Cerebellar nuclear complex (tissue), 1 donor: ENCODE results near the gene LHCGR.

Experiments used
- DNase-seq, 2 experiments: peaks; one replicate each; lab custom pipeline; 2025; lab: John Stamatoyannopoulos, UW

LHCGR gene

DNA sequence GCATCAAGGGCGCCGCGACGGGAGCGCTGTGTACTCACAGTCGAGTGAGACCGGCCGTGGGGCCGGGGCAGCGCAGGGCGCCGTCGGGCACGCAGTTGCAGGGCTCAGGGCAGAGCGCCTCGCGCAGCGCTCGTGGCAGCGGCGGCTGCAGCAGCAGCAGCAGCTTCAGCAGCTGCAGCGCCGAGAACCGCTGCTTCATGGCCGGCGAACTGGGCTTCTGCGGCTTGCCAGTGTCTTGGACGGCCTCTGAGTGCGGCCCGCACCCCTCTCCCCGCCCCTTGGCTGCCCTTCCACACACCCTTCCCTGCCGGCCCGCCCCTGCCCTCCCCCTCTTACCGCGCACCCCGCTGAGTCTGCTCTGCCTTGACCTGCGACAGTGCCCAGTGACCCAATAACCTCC lies at the start of gene LHCGR:
TSS of gene LHCGR (minus strand) at position 252 of the 400 bp plus-strand sequence. CDS start at position 199, 53 bp downstream.
- DNase-seq = no peak

DNA sequence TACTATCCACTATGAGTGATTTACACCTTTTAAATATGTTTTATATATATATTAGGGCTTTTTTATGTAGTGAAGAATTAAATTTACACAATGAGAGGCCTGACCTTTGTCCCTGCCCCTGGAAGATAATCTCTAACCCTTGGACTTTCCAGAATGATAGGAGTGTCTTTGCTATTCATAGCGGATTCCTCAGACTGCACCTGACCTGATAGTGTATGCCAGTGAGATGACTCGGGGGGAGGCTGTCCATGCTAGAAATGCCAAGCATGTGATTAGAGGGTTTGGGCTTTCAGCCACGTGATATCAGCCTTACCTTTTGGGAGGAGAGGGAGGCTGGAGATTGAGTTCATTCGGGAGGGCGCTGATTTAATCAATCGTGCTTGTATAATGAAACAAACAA lies 44.1 kb upstream of the LHCGR start:
- no peak for DNase-seq

DNA sequence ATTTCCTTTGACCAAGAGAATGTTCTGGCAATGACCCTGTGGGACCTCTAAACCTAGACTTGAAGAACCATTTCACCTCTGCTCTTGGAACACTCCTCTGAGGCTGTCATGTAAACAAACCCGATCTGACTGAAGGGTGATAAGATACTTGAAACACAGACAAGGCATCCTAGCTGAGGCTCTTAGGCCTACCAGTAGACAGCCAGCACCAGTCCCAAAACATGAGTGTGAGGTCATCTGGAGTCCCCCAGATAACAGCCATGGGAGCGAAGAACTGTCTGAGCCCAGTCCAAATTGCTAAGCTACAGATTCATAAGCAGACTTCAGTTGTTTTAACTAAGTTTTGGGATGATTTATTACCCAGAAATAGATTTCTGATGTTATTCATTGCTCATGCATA lies 39.5 kb upstream of the LHCGR start:
- no peak for DNase-seq

DNA sequence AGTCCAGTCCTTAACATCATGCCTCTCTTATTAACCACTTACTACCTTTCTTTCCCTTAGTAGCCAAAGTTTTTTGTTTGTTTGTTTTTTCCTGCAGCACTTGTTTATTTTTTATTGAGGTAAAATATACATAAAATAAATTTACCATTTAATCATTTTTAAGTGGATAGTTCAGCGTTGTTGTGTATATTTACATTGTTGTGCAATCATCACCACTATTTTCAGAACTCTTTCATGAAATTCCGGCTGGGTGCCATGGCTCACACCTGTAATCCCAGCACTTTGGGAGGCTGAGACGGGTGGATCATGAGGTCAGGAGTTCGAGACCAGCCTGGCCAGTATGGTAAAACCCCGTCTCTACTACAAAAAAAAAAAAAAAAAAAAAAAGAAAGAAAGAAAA lies 38.1 kb upstream of the LHCGR start:
- DNase-seq = no peak

DNA sequence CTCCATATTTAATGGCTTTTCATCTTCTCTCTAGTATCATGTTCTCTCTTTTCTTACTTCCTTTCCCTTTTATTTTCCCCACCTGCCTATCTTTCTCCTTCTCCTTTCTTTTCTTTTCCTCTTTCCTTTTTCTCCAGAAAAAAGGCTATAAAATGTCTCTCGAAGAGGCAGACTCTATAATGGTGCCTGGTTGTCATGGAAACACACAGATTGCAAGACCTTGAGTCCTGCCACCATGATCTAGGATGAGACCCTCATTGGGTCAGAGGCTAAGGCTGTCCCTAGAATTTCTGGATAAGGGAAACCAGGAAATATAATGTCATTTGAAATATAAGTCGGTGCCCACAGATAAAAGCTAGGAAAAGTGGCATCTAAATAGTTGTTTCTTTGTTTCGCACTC lies 36.5 kb upstream of the LHCGR start:
- no peak for DNase-seq

DNA sequence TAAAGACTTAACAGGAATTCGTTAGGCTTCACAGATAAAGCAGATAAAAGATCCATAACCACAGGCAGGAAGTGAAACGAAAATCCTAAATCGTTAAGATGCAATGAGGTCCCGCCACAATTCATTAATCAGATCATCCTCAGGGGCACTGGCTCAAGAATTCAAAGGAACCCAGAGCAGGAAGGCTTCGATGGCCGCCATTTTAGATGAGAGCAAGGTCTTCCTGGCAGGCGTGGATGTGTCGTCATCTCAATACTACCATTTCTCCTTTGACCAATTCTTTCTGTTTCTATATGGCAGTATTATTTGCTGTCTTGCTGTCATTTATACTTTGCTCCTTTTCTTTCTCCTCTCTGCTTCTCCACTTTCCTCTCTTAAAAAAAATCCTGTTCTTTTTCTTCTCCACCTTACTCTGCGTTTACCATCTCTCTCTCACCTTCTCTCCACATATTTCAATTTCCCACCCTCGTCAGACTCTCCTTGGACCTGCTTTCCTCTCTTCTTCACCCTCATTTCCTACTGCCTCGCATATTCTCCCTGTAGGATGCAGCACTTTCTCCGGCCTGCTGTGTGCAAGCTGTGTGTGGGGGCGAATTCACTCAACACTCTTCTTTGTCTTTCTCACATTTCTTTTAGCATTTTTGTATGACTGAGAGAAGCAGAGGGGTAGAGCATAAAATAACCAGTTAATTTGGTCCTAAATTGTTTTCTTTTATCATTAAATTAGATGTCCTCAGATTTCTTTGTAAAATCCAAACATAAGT lies 35.1 kb upstream of the LHCGR start:
- no peak for DNase-seq

DNA sequence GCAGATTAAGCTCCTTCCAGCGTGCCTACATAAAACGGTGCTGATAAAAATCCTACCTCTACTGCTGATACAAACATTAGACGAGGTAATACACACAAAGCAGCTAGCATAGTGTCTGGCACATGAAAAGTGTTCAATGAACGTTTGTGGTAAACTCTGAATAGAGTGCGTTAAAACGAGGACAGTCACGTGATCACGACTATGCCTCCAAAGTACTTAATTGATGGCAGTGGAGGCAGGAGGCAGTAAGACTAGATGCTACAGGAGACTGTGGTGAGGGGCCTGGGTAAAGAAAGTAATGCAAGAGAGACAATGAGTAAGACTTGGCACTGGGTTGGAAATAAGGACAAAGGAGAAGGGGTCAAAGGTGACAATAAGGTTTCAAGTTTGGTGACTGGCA lies 32.1 kb upstream of the LHCGR start:
- DNase-seq = no peak

DNA sequence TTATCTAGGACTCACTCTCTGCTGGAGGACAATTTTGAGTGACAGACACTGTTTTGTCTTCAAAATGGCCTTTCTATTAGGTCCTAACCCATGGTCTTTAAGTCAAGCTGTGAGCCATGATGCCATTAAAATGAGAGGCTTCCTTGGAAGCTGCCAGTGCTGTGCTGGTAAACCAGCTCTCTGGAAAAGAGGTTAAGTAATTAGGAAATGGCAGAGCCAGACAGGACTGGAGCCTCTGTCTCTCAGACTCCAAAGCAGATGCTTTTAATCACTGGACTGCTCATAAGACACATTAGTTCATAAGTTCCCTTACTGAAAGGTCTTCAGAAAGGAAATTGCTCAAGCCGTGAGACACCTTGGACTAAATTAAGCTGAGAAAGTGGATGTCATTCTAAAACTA lies 25.8 kb upstream of the LHCGR start:
- DNase-seq = no peak

DNA sequence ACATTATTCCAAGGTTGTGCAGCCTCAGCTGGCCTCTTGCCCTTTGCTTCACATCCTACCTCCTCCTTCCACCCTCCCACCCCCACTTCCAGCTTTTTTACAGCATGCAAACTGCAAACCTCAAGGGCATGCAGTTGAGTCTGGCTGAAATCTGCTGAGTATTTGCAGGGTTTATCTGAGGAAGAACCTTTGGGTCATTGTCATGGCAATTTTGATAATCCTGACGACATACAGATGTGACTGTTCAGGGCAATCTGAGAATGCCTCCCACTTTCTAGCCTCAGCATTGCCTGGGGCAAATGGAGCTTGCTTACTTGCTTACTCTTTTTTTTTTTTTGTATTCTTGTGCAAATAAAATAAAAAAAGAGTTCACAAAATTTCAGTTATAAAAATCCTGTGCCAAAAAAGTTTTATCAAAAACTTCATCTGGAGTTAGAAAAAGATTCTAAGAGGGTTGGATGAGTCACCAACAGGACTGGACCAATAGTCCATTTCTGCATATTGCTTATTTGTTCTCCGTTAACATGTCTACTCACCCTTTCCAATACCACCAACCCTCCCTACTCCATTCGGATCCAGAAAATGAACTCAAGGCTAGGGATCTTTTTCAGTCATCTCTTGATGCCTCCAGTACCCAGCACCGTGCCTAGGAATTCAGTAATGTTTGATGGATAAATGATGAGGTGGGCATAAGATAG lies 23.6 kb upstream of the LHCGR start:
- no peak for DNase-seq

DNA sequence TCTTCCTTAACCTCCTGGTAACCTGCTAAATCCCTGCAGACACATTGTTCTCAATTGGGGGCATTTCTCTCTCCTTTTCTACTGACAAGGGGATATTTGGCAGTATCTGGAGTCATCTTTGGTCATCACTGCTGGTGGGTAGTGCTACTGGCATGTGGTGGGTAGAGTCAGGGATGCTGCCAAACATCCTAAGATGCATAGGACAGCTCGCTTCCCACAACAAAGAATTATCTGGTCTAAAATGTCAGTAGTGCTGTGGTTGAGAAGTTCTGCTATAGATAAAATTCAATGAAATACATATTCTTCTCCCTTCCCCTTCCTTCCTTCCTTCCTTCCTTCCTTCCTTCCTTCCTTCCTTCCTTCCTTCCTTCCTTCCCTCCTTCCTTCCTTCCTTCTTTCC lies 18.7 kb upstream of the LHCGR start:
- no peak for DNase-seq

DNA sequence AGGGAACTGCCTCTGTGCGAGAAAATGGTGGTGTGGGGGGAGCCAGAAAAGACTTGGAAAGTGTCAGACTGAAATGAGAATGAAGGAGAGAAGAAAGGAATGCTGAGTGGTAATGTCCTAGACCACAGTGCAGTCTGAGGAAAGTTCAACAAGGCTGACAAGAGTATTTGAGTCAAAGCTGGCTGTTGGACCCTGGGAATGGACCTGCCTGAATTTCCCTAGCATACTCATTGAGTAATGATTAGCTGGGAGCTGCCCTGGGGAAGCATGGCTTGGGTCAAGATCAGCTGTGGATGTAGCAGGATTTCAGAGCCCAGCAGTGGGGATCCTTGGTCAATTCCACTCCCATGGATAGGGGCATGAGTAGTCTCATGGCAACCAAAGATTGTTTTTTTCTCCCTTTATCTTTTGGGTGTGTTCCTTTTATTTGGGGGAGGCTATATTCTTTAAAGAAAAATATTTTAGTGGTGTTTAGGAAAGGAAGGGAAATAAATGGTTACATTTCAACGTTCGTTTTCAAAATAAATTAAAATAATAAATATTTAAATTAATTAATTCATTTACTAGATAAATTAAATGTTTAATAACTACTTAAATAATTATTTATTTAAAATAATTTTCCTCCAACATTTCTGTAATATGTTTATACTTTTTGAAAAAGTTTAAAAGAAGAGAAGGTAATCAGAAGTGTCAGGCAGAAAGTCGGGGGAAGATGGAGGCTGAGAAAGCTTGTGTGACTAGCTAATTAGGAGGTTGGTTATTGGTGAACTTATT lies 15.9 kb upstream of the LHCGR start:
- no peak for DNase-seq

DNA sequence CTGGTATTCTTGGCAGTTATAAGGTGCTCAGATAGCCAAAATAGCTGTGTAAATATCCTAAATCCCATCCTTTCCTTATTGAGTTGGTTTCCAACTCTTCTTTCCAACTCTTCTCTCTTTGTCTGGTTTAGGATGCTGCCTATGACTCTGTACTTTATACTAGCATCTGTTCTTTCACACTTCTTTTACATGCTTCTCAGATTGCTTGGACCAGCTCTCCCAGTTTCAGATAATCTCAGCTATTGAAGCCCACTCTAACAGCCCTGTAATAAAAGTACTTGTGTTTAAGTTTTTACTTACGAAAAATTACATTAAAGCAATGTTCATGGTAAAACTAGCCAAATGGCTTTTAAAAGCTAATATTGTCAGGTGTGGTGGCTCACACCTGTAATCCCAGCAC lies 14.7 kb upstream of the LHCGR start:
- no peak for DNase-seq

DNA sequence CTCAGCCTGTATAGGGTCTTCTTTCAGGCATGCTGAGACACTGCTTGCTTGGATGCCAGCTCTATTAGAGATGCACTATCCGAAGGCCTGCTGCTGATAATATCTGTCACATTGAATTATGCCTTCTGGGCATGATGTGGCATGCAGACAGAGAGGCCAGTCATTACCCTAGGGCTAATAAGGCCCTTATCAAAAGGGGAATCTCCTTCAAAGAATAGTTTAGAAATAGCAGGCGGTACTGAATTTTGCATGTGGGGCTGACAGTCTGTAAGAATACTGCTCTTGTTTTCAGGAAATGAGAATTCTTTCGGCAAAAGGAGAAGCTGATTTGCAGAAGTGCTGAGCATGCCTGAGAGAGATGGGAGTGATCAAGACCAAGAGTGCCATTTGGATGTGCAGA lies 13.1 kb upstream of the LHCGR start:
- DNase-seq = no peak

DNA sequence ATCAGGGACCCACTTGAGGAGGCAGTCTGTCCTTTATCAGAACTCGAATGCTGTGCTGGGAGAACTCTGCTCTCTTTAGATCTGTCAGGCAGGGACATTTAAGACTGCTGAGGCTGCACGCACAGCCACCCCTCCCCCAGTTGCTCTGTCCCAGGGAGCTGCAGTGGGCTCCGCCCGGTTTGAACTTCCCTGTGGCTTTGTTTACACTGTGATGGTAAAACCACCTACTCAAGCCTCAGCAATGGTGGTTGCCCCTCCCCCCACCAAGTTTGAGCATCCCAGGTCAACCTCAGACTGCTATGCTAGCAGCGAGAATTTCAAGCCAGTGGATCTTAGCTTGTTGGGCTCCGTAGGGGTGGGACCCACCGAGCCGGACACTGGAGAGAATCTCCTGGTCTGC lies 11.8 kb upstream of the LHCGR start:
- DNase-seq = no peak

DNA sequence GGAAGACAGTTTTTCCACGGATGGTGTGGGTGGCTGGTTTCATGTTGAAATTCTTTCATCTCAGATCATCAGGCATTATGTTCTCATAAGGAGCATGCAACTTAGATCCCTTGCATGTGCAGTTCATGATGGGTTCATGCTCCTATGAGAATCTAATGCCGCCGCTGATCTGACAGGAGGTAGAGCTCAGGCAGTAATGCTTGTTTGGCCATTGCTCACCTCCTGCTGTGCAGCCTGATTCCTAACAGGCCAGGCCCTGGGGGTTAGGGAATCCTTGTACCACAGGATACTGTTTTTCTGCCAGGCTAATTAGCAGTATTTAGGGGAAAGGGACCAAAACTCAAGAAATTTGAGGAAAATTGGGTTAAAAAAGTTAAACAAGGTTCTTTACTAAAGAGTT lies 5.3 kb upstream of the LHCGR start:
- DNase-seq = no peak

DNA sequence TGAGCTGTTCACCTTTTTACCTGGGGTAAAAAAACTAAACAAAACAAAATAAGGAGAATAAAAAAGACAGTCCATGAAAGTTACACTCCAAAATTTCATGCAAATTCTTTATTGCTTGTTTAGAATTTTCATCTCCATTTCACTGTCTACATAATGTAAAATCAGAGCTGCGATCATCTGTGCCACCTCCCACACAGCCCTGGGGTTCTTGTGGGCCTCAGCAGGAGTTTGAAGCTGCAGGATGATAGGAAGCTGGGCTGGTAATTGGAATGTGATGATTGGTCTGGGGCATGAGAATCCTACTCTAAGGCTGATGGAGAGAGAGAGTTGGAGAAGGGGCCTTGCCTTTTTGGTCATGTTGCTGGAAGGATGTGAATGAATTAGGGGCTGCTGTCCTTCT lies 4.2 kb upstream of the LHCGR start:
- no peak for DNase-seq

DNA sequence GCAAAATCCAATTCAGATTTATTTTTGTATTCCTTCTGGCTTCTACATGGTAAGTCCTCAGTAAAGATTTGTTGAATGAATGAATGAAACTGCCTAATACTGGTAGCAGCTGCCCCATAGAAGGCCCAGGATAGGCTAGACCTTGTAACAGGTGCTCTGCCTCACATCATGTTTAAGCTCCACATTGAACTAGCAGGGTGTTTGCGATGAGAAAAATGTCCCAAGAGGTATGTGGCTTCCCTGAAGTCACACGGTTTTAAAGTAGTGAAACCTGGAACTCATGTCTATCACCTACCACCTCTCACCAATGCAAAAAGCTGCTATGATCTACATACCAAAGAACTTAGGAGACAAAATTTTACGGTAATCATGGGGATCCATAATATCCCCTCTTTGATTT lies 765 bp upstream of the LHCGR start:
- DNase-seq = no peak

DNA sequence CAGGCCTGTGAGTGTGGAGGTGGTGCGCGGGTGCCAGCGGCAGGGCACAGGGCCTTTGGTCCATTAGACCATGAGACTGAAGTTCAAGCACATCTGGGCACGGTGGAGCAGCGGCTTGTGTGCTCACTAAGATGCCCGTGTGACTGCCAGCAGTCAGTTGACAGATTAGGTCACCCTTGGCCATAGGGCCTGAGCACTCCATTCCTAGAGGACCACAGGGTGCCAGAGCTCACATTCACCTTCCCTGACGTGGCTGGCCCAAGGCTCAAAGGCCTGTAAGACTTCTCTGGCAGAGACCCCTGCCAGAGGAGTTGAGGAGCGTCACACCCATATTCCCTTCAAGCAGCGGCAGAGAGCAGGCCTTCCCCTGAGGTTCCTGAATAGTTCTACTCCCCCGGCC lies 650 bp downstream of the LHCGR start:
- no peak for DNase-seq

DNA sequence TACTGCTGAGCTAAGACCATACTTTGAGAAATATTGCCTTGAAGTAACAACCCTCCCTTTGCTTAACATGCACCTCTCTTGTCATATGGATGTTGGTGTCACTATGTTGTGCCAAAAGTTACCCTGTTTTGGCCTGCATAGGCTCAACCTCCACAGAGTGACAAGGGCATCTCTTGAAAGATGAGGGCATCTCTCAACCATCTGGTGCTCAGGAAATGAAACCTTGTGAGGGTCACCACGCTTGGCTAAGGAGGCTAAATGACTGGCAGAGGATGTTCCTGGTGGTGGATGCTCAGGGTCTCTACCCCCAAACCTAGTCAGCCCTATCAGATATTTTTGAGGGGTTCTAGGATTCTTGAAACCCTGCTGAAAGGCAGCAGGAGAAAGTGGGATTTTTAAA lies 2.3 kb downstream of the LHCGR start:
- DNase-seq = no peak

DNA sequence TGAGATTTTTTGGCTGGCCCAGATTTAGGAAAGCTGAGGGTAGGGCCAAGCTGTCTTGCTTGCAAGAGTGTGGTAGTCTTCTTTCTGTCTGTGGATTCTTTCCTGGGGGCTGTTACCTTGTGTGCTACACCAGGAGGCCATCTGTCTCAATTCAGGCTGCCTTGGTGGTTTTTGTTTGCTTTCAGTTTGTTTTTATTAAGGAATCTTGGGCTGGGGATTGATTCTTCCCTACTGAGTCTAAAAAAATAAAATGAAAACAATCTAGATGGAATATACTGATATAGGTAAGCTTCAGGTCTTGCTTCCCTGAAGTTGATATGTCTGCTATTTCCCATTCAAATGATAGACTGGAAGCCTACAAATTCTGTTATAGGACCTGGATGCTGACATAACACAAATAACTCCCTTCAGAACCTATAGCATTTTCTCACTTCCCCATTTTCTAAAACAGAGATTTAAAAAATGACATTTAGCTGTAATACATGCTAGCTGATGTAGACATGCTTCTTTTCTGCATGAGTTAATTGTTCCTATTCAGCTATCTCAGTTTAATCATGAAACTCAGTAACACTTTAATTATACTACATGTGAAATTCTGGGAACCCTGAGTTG lies 5.3 kb downstream of the LHCGR start:
- no peak for DNase-seq

DNA sequence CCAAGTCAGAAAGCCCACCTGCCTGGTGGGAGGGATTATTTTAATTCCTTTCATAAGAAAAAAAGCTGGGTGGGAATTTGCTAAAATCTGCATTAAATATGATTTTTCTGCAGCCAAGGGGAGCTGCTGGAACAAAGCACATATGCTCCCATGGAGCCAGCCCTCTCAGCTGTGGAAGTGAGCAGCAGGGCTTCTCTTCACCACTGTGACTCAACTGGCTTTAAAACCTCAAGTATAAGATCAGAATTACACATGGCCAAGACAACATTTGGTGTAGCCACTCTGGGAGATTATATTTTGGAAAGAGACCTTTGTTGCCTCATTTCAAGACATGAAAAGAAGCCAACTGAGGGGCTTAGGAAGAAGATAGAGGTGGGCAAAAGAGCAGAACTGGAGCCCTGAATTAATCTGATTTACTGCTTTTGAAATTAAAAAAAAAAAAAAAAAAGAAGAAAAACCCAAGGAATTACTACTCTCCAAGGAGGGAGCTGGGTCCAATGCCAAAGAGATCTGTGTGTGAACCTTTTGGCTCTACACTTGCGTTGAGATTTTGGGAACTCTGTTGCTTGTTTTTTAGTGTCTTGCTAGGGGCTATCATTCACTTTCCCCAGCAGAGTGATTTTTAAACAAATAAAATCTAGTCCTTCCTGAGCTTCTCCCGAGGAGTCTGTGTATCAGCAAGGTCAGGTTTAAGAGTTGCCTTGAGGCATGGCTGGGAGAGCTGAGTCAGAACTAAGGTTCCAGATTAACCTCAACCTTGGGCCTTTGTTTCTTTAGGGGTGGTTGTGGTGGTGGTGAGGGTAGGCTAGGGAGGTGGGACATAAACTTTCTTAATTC lies 6.0 kb downstream of the LHCGR start:
- DNase-seq = no peak

DNA sequence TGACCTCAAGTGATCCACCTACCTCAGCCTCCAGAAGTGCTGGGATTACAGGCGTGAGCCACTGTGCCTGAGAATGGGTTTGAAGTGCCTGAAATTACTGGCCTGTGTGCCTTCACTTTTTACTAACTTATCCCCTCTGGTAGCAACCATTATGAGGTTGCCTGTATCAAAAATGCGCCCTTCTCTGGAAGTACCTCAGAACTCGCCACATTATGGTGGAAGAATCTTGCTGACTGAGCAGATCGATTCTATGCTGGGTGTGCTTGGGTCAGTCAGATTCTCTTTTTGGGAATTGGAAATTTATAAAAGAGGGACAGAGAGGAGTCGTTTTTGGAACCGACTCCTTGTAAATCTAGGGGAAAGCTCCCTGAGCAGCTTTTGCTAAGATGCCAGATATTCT lies 8.2 kb downstream of the LHCGR start:
- DNase-seq = no peak
